ENCODE results near the gene AP2A2. TPM values are rescaled to one million over a fixed set of nuclear protein-coding genes. Genes with fewer than 3 reads are reported as not detected.

Gene AP2A2
- total RNA-seq, 2 experiments from 2014 or later: 24.9 to 43.0 TPM

DNA sequence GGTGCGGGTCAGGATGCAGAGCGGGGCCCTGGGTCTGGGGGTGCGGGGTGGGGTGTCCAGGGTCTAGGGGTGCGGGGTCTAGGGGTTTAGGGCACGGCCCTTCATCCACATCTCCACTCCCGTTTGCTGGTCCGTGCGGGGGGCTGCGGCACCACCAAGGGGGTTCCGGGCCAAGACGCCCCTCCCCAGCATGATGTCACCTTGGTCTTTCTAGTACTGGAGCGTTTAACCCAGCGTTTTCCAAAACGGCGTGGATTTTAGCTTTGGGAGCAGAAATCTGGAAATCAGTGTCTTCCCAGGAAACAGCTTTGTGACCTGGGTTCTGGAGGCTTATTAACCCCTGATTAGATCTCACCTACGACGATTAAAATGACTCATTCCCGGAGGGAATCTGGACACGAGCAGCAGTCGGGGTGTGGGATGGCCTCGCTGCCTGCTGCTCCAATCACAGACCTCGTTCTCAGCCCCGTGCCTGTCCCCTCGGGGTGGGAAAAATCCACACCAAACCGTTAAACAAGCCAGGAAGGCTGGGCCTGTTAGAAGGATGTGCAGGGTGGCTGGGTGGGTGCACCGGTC, 759 bp downstream of the AP2A2 start:
- Histone ChIP-seq H3K36me3 (ENCODE audit: insufficient read depth, low read length) (peaks cover 13% of the 10 kb centered on the region; the same call in 1 of the 2 replicates), H3K9me3 (ENCODE audit: low read length) (no peaks in the 10 kb centered on the region), H3K27ac (ENCODE audit: low read depth, low read length, poor library complexity, severe bottlenecking) (no peak overlapping the region), H3K4me1 (ENCODE audit: insufficient read depth, low read length, poor library complexity, severe bottlenecking) (peaks cover 18% of the 10 kb centered on the region), H2AFZ (ENCODE audit: low read length) (no peak overlapping the region), H3K9me2 (ENCODE audit: insufficient read depth, low read length) (no peaks in the 10 kb centered on the region), H3K79me2 (ENCODE audit: insufficient read depth, low read depth, low read length) (peaks cover 27% of the 10 kb centered on the region; the same call in 1 of the 2 replicates), H3K4me2 (ENCODE audit: low read length) (peak overlapping the region; percentile 84), H3K4me3 (ENCODE audit: low read depth, low read length, poor library complexity, severe bottlenecking) (peak overlapping the region; percentile 76), H4K20me1 (ENCODE audit: insufficient read depth, low read length) (no peaks in the 10 kb centered on the region)
- TF ChIP-seq, protein P1, sequence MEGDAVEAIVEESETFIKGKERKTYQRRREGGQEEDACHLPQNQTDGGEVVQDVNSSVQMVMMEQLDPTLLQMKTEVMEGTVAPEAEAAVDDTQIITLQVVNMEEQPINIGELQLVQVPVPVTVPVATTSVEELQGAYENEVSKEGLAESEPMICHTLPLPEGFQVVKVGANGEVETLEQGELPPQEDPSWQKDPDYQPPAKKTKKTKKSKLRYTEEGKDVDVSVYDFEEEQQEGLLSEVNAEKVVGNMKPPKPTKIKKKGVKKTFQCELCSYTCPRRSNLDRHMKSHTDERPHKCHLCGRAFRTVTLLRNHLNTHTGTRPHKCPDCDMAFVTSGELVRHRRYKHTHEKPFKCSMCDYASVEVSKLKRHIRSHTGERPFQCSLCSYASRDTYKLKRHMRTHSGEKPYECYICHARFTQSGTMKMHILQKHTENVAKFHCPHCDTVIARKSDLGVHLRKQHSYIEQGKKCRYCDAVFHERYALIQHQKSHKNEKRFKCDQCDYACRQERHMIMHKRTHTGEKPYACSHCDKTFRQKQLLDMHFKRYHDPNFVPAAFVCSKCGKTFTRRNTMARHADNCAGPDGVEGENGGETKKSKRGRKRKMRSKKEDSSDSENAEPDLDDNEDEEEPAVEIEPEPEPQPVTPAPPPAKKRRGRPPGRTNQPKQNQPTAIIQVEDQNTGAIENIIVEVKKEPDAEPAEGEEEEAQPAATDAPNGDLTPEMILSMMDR (conservative IDR thresholded peaks at IDR 0.05; ENCODE audit: low read length): no peak
- no peak for TF ChIP-seq EZH2phosphoT487 (IDR thresholded peaks at IDR 0.05; ENCODE audit: borderline replicate concordance, low read depth, low read length)
- intact Hi-C loops (cut with micrococcal nuclease; ENCODE audit: unreplicated experiment): no loop called here
- BruUV-seq (replicated peaks): no TSS peak
- POLR2A ChIA-PET: interaction anchor here (1.4 kb wide), 1 partner anchor 15 kb away, joined by 4 read pairs; no protein-coding TSS in a partner anchor
- CTCF ChIA-PET (ENCODE audit: unreplicated experiment): no interaction called here
- no peak for DNase-seq (ENCODE audit: low spot score)

DNA sequence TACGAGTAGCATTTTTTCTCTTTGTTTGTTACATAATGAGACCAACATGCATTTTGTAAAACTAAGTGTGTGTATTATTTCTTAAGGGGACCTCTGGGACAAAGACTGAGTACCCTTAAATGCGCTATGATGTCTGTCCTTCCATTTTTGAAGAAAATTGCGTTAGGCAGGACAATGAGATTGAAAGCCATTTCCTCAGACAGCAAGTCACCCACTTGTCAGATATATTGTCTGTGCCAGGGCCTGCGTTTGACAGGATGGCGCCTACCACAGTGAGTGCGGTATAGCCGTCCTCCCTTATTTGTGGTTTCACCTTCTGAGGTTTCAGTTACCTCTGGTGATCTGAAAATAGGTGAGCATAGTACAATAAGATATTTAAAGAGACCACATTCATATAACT, 2.2 kb downstream of the AP2A2 start:
- intact Hi-C loops (cut with micrococcal nuclease; ENCODE audit: unreplicated experiment): no loop called here
- no peaks in the 10 kb centered on the region for H4K20me1 ChIP-seq (ENCODE audit: insufficient read depth, low read length)
- H3K4me1 ChIP-seq (ENCODE audit: insufficient read depth, low read length, poor library complexity, severe bottlenecking): peaks cover 18% of the 10 kb centered on the region
- ChIA-PET CTCF (ENCODE audit: unreplicated experiment) (no interaction called here), POLR2A (interaction anchor here (0.7 to 1.4 kb wide), 3 partner anchors 13 to 18 kb away, joined by 3 to 7 read pairs (median 4); partner anchors contain the start of gene CHID1)
- no peak for TF ChIP-seq EZH2phosphoT487 (IDR thresholded peaks at IDR 0.05; ENCODE audit: borderline replicate concordance, low read depth, low read length)
- TF ChIP-seq, protein P1 (conservative IDR thresholded peaks at IDR 0.05; ENCODE audit: low read length): no peak
- no peaks in the 10 kb centered on the region for H3K9me3 ChIP-seq (ENCODE audit: low read length)
- peak overlapping the region; percentile 84 for H3K4me2 ChIP-seq (ENCODE audit: low read length)
- no peak overlapping the region for H3K4me3 ChIP-seq (ENCODE audit: low read depth, low read length, poor library complexity, severe bottlenecking)
- H3K36me3 ChIP-seq (ENCODE audit: insufficient read depth, low read length): peaks cover 13% of the 10 kb centered on the region; the same call in 1 of the 2 replicates
- BruUV-seq (replicated peaks): no TSS peak
- no peak overlapping the region for H3K27ac ChIP-seq (ENCODE audit: low read depth, low read length, poor library complexity, severe bottlenecking)
- DNase-seq (ENCODE audit: low spot score): no peak
- H3K9me2 ChIP-seq (ENCODE audit: insufficient read depth, low read length): no peaks in the 10 kb centered on the region
- no peak overlapping the region for H2AFZ ChIP-seq (ENCODE audit: low read length)
- peaks cover 35% of the 10 kb centered on the region; the same call in 1 of the 2 replicates for H3K79me2 ChIP-seq (ENCODE audit: insufficient read depth, low read depth, low read length)

DNA sequence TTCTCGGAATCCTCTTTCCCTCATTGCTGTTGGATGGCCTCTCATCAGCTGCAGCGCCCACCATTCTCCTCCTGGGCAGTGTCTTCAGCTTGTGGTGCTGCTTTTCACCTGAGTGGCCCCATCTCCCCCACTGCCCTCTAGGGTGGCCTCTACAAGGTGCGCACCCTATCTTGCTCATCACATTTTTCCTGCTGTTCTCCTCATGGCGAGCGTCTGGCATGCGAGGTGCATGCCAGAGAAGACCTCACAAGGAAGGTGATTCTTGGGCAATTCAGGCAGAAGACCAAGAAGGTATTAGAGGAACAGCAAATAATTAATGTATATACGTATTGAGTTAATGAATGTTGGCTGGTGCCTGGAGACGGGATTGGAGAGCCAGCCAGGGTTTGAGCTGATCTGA, 3.1 kb downstream of the AP2A2 start:
- Histone ChIP-seq H3K4me2 (ENCODE audit: low read length) (no peak overlapping the region), H4K20me1 (ENCODE audit: insufficient read depth, low read length) (no peaks in the 10 kb centered on the region), H2AFZ (ENCODE audit: low read length) (no peak overlapping the region), H3K9me3 (ENCODE audit: low read length) (no peaks in the 10 kb centered on the region), H3K27ac (ENCODE audit: low read depth, low read length, poor library complexity, severe bottlenecking) (no peak overlapping the region), H3K36me3 (ENCODE audit: insufficient read depth, low read length) (peaks cover 13% of the 10 kb centered on the region; the same call in 1 of the 2 replicates), H3K9me2 (ENCODE audit: insufficient read depth, low read length) (no peaks in the 10 kb centered on the region), H3K4me1 (ENCODE audit: insufficient read depth, low read length, poor library complexity, severe bottlenecking) (peaks cover 18% of the 10 kb centered on the region), H3K79me2 (ENCODE audit: insufficient read depth, low read depth, low read length) (peaks cover 37% of the 10 kb centered on the region; the same call in 1 of the 2 replicates), H3K4me3 (ENCODE audit: low read depth, low read length, poor library complexity, severe bottlenecking) (no peak overlapping the region)
- intact Hi-C loops (cut with micrococcal nuclease; ENCODE audit: unreplicated experiment): no loop called here
- BruUV-seq (replicated peaks): no TSS peak
- POLR2A ChIA-PET: interaction anchor here (0.6 to 1.2 kb wide), 2 partner anchors 19 to 86 kb away, joined by 4 to 5 read pairs; no protein-coding TSS in a partner anchor
- TF ChIP-seq, protein P1 (conservative IDR thresholded peaks at IDR 0.05; ENCODE audit: low read length): no peak
- no peak for TF ChIP-seq EZH2phosphoT487 (IDR thresholded peaks at IDR 0.05; ENCODE audit: borderline replicate concordance, low read depth, low read length)
- CTCF ChIA-PET (ENCODE audit: unreplicated experiment): interaction anchor here (0.5 kb wide), 1 partner anchor 207 kb away, joined by 3 read pairs; no protein-coding TSS in a partner anchor
- DNase-seq (ENCODE audit: low spot score): no peak

Measured in OCI-LY7 (cell line).